IPS-20b (cell line): ENCODE measurements around the gene COTL1.
"Not testable (repeated sequence)": the region's sequence is repeated elsewhere in the genome, so short reads cannot be mapped to it uniquely, and the experiment has no call there.

Experiments
- H3K27ac ChIP-seq: one replicate; pipeline ENCODE4 v1.5.1; 2013; ENCODE audit warnings: low read length
- H3K27me3 ChIP-seq: 2 replicates; pipeline ENCODE4 v1.6.1; 2013; ENCODE audit warnings: mild to moderate bottlenecking, low read length, inconsistent platforms; ENCODE audit not compliant: insufficient read depth
- H3K36me3 ChIP-seq: 2 replicates; pipeline ENCODE4 v1.6.1; 2013; ENCODE audit warnings: low read depth, mild to moderate bottlenecking, inconsistent platforms, low read length, moderate library complexity; ENCODE audit not compliant: insufficient read depth
- H3K4me1 ChIP-seq: 2 replicates; pipeline ENCODE4 v1.6.1; 2013; ENCODE audit warnings: mild to moderate bottlenecking, control low read depth, inconsistent platforms, low read length, moderate library complexity; ENCODE audit not compliant: insufficient read depth
- H3K4me3 ChIP-seq: 2 replicates; pipeline ENCODE4 v1.5.1; 2013; ENCODE audit warnings: mild to moderate bottlenecking, low read length, inconsistent platforms
- H3K9ac ChIP-seq: 2 replicates; pipeline ENCODE4 v1.6.1; 2013; ENCODE audit warnings: low read depth, mild to moderate bottlenecking, inconsistent platforms, low read length, moderate library complexity
- H3K9me3 ChIP-seq: 2 replicates; pipeline ENCODE4 v1.6.1; 2013; ENCODE audit warnings: mild to moderate bottlenecking, low read depth, low read length, inconsistent platforms; ENCODE audit not compliant: insufficient read depth

The COTL1 gene

DNA sequence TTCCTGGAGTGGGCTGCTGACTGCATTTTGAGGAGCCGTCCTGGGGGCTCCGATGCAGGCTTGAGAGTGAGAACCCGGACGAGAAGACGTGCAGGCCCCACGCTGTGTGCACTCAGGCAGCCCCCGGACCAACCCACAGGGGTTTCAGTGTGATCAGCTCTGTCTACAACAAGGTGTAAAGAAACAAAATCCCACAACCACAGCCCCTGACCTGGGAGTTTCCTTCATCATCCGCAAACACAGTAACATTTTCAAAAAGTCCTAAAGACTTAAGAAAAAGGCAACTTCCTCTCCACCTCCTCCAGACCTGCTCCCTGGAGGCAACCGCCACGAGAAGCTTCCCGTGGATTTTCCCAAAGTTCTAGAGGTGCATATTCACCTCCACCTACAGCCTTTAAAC is 98.0 kb downstream of the COTL1 start:
- Histone ChIP-seq H3K9ac (no peak overlapping the region), H3K36me3 (no peaks in the 10 kb centered on the region), H3K4me1 (no peaks in the 10 kb centered on the region), H3K9me3 (no peaks in the 10 kb centered on the region), H3K27ac (no peak overlapping the region), H3K27me3 (no peaks in the 10 kb centered on the region), H3K4me3 (no peak overlapping the region)

DNA sequence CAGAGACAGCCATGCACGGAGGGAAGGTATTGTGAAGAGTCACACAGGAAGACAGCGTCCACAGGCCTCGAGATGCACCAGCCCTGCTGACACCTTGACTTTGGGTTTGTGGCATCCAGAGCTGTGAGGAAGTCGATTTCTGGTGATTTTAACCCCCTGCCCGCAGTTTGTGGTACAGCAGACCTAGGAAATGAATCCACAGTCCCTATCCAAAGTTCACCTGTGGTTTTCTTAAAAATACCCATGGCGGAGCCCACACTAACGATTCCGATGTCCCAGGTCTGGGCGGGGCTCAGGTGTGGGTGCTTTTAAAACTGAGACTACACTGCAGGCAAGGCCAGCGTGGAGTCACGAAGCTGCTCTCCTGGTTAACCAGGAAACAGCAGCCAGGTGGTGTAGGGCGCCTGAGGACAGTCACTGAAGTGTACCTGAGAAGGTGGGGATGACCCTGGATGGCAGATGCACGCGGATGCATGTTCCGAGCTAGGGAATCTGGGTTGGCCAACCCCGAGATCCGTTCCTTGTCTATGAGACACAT is 99.0 kb downstream of the COTL1 start:
- no peaks in the 10 kb centered on the region for H3K36me3 ChIP-seq
- no peak overlapping the region for H3K9ac ChIP-seq
- H3K4me1 ChIP-seq = no peaks in the 10 kb centered on the region
- H3K27me3 ChIP-seq = no peaks in the 10 kb centered on the region
- H3K4me3 ChIP-seq = no peak overlapping the region
- no peak overlapping the region for H3K27ac ChIP-seq
- no peaks in the 10 kb centered on the region for H3K9me3 ChIP-seq

DNA sequence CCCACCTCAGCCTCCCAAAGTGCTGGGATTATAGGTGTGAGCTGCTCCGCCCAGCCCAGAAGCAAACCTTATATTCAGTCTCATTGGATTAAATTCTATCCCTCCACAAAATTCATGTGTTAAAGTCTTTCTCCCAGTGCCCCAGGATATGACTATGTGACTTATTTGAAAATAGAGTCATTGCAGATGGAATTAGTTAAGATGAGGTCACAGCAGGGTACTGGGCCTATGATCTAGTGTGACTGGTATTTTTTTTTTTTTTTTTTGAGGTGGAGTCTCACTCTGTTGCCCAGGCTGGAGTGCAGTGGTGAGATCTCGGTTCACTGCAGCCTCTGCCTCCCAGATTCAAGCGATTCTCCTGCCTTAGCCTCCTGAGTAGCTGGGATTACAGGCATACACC is 99.7 kb downstream of the COTL1 start:
- not testable (repeated sequence) for H3K27me3 ChIP-seq, H3K4me3 ChIP-seq, H3K9me3 ChIP-seq, H3K36me3 ChIP-seq, H3K9ac ChIP-seq, H3K27ac ChIP-seq, H3K4me1 ChIP-seq

DNA sequence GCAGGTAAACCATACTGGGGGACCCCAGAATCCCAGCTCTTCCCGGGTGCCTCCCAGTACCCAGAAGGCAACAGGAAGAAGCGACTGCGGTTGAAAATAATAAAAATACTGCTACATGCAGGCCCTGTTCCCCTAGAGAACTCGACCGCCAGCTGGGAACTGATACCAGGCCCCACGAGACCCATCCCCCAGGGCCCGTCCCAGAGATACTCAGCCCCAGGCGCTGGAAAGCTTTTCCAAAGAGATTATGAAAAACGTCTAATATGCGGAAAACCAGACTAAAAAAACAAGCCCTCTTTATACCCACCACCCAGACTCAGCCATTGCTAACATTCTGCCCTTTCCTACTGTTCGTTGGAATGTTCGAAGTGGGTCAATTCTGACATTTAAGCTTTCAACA is 100.5 kb downstream of the COTL1 start:
- Histone ChIP-seq H3K36me3 (no peaks in the 10 kb centered on the region), H3K9ac (no peak overlapping the region), H3K9me3 (no peaks in the 10 kb centered on the region), H3K27ac (no peak overlapping the region), H3K4me1 (no peaks in the 10 kb centered on the region), H3K4me3 (no peak overlapping the region), H3K27me3 (no peaks in the 10 kb centered on the region)
